Mesenchymal stem cell (in vitro differentiated cells and primary cell): ENCODE data around the gene NME3.

Source experiments
- DNase-seq: peaks from one replicate; pipeline ENCODE4 v3.0.0-alpha.2; 2013
- H2AFZ ChIP-seq: one replicate; pipeline ENCODE4 v1.6.1; 2013; ENCODE audit warnings: low read depth, mild to moderate bottlenecking, control low read depth, inconsistent platforms, low read length, moderate library complexity
- H2AK5ac ChIP-seq: 2 replicates; pipeline ENCODE4 v1.6.1; 2013; ENCODE audit warnings: low read length, moderate library complexity, mild to moderate bottlenecking, inconsistent platforms; ENCODE audit not compliant: severe bottlenecking
- H2BK120ac ChIP-seq: one replicate; pipeline ENCODE4 v1.6.1; 2013; ENCODE audit warnings: low read depth, mild to moderate bottlenecking, inconsistent platforms, low read length, moderate library complexity
- H2BK12ac ChIP-seq, 2 experiments: one replicate each; pipeline ENCODE4 v1.6.1; 2013; ENCODE audit warnings: inconsistent platforms in 2 of 2, low read length in 2 of 2, mild to moderate bottlenecking in 2 of 2, moderate library complexity in 2 of 2, control low read depth in 1 of 2
- H2BK15ac ChIP-seq: one replicate; pipeline ENCODE4 v1.6.1; 2013; ENCODE audit warnings: mild to moderate bottlenecking, low read depth, inconsistent platforms; ENCODE audit not compliant: poor library complexity, severe bottlenecking
- H2BK5ac ChIP-seq: 2 replicates; pipeline ENCODE4 v1.6.1; 2013; ENCODE audit warnings: low read depth, mild to moderate bottlenecking, low read length, control low read depth, inconsistent platforms; ENCODE audit not compliant: poor library complexity, severe bottlenecking
- H3K14ac ChIP-seq, 2 experiments: one replicate each; pipeline ENCODE4 v1.6.1; 2013; ENCODE audit warnings: inconsistent platforms in 2 of 2, low read length in 2 of 2, control low read depth in 1 of 2, mild to moderate bottlenecking in 1 of 2, moderate library complexity in 1 of 2
- H3K18ac ChIP-seq, 2 experiments: one replicate each; pipeline ENCODE4 v1.6.1; 2013; ENCODE audit warnings: inconsistent platforms in 2 of 2, low read length in 2 of 2, control low read depth in 1 of 2, low read depth in 1 of 2, mild to moderate bottlenecking in 1 of 2
- H3K23ac ChIP-seq, 2 experiments: one replicate each; pipeline ENCODE4 v1.6.1; 2013; ENCODE audit warnings: inconsistent platforms in 2 of 2, low read length in 2 of 2, mild to moderate bottlenecking in 2 of 2, moderate library complexity in 2 of 2, control low read depth in 1 of 2
- H3K27ac ChIP-seq: 2 replicates; pipeline ENCODE4 v1.5.1; 2013; ENCODE audit warnings: mild to moderate bottlenecking, moderate library complexity, low read length, control low read depth, inconsistent platforms; ENCODE audit not compliant: poor library complexity, severe bottlenecking
- H3K27me3 ChIP-seq, 2 experiments: 2 replicates each; pipeline versions ENCODE4 v1.6.1 to v1.7.0; 2013; ENCODE audit warnings: low read length in 2 of 2, mild to moderate bottlenecking in 2 of 2, moderate library complexity in 2 of 2, control low read depth in 1 of 2, inconsistent platforms in 1 of 2; ENCODE audit not compliant: control insufficient read depth in 1 of 2, insufficient read depth in 1 of 2
- H3K36me3 ChIP-seq, 2 experiments: 2 replicates each; pipeline versions ENCODE4 v1.6.1 to v1.7.0; 2013; ENCODE audit warnings: low read length in 2 of 2, control low read depth in 1 of 2, inconsistent platforms in 1 of 2, low read depth in 1 of 2, mild to moderate bottlenecking in 1 of 2; ENCODE audit not compliant: insufficient read depth in 2 of 2, control insufficient read depth in 1 of 2
- H3K4ac ChIP-seq, 2 experiments: one replicate each; pipeline ENCODE4 v1.6.1; 2013; ENCODE audit warnings: inconsistent platforms in 2 of 2, low read length in 2 of 2, mild to moderate bottlenecking in 2 of 2, moderate library complexity in 2 of 2, control low read depth in 1 of 2, low read depth in 1 of 2
- H3K4me1 ChIP-seq: 2 replicates; pipeline ENCODE4 v1.6.1; 2013; ENCODE audit warnings: low read depth, low read length, control low read depth; ENCODE audit not compliant: control insufficient read depth, insufficient read depth
- H3K4me2 ChIP-seq: 2 replicates; pipeline ENCODE4 v1.6.1; 2013; ENCODE audit warnings: low read length, mild to moderate bottlenecking, inconsistent platforms; ENCODE audit not compliant: poor library complexity, severe bottlenecking
- H3K4me3 ChIP-seq, 2 experiments: 2 replicates each; pipeline versions ENCODE4 v1.5.1 to v1.7.0; 2013; ENCODE audit warnings: low read length in 2 of 2, mild to moderate bottlenecking in 2 of 2, control low read depth in 1 of 2, low read depth in 1 of 2; ENCODE audit not compliant: insufficient read depth in 1 of 2
- H3K79me1 ChIP-seq: replicated peaks from 2 replicates; pipeline ENCODE4 v1.6.1; 2013; ENCODE audit warnings: mild to moderate bottlenecking, control low read depth, low read length, inconsistent platforms; ENCODE audit not compliant: poor library complexity, severe bottlenecking
- H3K9ac ChIP-seq: 2 replicates; pipeline ENCODE4 v1.7.0; 2013; ENCODE audit warnings: mild to moderate bottlenecking, low read length, moderate library complexity
- H3K9me3 ChIP-seq: 2 replicates; pipeline ENCODE4 v1.7.0; 2013; ENCODE audit warnings: mild to moderate bottlenecking, low read length; ENCODE audit not compliant: control insufficient read depth
- H4K8ac ChIP-seq: one replicate; pipeline ENCODE4 v1.6.1; 2013; ENCODE audit warnings: inconsistent platforms, mild to moderate bottlenecking, low read length, moderate library complexity
- H4K91ac ChIP-seq: one replicate; pipeline ENCODE4 v1.6.1; 2013; ENCODE audit warnings: mild to moderate bottlenecking, low read length, inconsistent platforms
- WGBS: methylation state at CpG from one replicate; pipeline ENCODE4 v1.1.7; 2013; ENCODE audit warnings: mixed read lengths; 5-methylcytosine and 5-hydroxymethylcytosine counted together

The NME3 gene

GRCh38 chr16:1731603-1732002 lies 39.7 kb downstream of the NME3 start:
- peaks cover 74 to 88% of the 10 kb centered on the region in 2 experiments for H3K36me3 ChIP-seq
- no peak overlapping the region for H2BK5ac ChIP-seq
- H3K9me3 ChIP-seq, result no peaks in the 10 kb centered on the region
- H2BK12ac ChIP-seq, result no peak overlapping the region
- H4K8ac ChIP-seq, result no peak overlapping the region
- no peak overlapping the region for H3K27ac ChIP-seq
- DNase-seq, result no peak
- H3K18ac ChIP-seq, result no peak overlapping the region
- H3K4me3 ChIP-seq, result no peak overlapping the region
- no peak overlapping the region for H3K4me2 ChIP-seq
- 79% methylated on average over 7 of the region's 7 CpGs for WGBS
- no peak overlapping the region for H4K91ac ChIP-seq
- peaks cover 1% of the 10 kb centered on the region for H3K4me1 ChIP-seq
- no peak overlapping the region for H3K14ac ChIP-seq
- no peak overlapping the region for H2BK15ac ChIP-seq
- H2AK5ac ChIP-seq, result no peak overlapping the region
- no peak overlapping the region for H3K9ac ChIP-seq
- H2BK120ac ChIP-seq, result no peak overlapping the region
- H3K27me3 ChIP-seq, result no peaks in the 10 kb centered on the region
- H3K23ac ChIP-seq, result no peak overlapping the region
- H3K4ac ChIP-seq, result no peak overlapping the region
- H3K79me1 ChIP-seq, result peaks cover 55% of the 10 kb centered on the region
- H2AFZ ChIP-seq, result no peak overlapping the region

- Histone ChIP-seq H3K27ac (no peak overlapping the region), H2BK5ac (no peak overlapping the region), H2BK12ac (no peak overlapping the region), H3K23ac (no peak overlapping the region), H4K91ac (no peak overlapping the region), H2AFZ (no peak overlapping the region), H3K4me2 (no peak overlapping the region), H2BK120ac (no peak overlapping the region), H4K8ac (no peak overlapping the region), H3K27me3 (no peaks in the 10 kb centered on the region), H3K9ac (no peak overlapping the region), H3K79me1 (peaks cover 58% of the 10 kb centered on the region), H2BK15ac (no peak overlapping the region), H2AK5ac (no peak overlapping the region), H3K14ac (no peak overlapping the region), H3K4me1 (peaks cover 1% of the 10 kb centered on the region), H3K36me3 (peaks cover 79 to 90% of the 10 kb centered on the region in 2 experiments), H3K9me3 (no peaks in the 10 kb centered on the region), H3K4ac (no peak overlapping the region), H3K18ac (no peak overlapping the region), H3K4me3 (no peak overlapping the region)
- WGBS, result over 99% methylated on average over 5 of the region's 7 CpGs
- no peak for DNase-seq
Measured at GRCh38 chr16:1731073-1731472, 40.3 kb downstream of the NME3 start.

DNA sequence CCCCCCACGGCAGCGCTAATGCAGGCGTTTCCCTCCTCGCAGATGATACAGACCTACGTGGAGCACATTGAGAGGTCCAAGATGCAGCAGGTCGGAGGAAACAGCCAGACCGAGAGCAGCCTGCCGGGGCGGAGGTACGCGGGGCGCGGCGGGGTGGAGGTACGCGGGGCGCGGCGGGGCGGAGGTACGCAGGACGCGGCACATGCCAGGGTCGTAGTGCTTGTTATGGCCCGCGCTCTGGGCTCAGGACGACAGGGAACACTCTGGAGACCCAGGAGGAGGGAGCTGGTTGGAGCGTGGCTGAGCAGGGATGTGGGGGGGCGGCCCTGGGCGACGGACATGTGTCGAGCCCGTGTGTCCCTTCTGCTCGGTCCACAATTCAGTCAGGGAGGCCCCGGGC lies 41.9 kb downstream of the NME3 start:
- Histone ChIP-seq H3K4ac (no peak overlapping the region), H3K27ac (no peak overlapping the region), H3K36me3 (peaks cover 74 to 83% of the 10 kb centered on the region in 2 experiments), H3K9me3 (no peaks in the 10 kb centered on the region), H3K9ac (no peak overlapping the region), H2BK120ac (no peak overlapping the region), H3K18ac (no peak overlapping the region), H4K91ac (no peak overlapping the region), H3K4me3 (no peak overlapping the region), H2BK5ac (no peak overlapping the region), H3K14ac (no peak overlapping the region), H2BK12ac (no peak overlapping the region), H3K4me2 (no peak overlapping the region), H2AFZ (no peak overlapping the region), H3K79me1 (peaks cover 58% of the 10 kb centered on the region), H2BK15ac (no peak overlapping the region), H3K23ac (no peak overlapping the region), H3K27me3 (no peaks in the 10 kb centered on the region), H4K8ac (no peak overlapping the region), H3K4me1 (peaks cover 1% of the 10 kb centered on the region), H2AK5ac (no peak overlapping the region)
- DNase-seq, result no peak
- 96% methylated on average over 35 of the region's 35 CpGs for WGBS

GRCh38 chr16:1729026-1729425 lies 42.3 kb downstream of the NME3 start:
- H3K4me3 ChIP-seq, result no peak overlapping the region
- DNase-seq, result no peak
- no peak overlapping the region for H2BK120ac ChIP-seq
- H4K91ac ChIP-seq, result no peak overlapping the region
- no peak overlapping the region for H2BK15ac ChIP-seq
- H2AFZ ChIP-seq, result no peak overlapping the region
- H3K4me2 ChIP-seq, result no peak overlapping the region
- no peak overlapping the region for H3K9ac ChIP-seq
- H4K8ac ChIP-seq, result no peak overlapping the region
- H3K18ac ChIP-seq, result no peak overlapping the region
- H3K9me3 ChIP-seq, result no peaks in the 10 kb centered on the region
- H3K4ac ChIP-seq, result no peak overlapping the region
- H3K14ac ChIP-seq, result no peak overlapping the region
- peaks cover 58% of the 10 kb centered on the region for H3K79me1 ChIP-seq
- H2BK12ac ChIP-seq, result no peak overlapping the region
- peaks cover 3% of the 10 kb centered on the region for H3K4me1 ChIP-seq
- no peak overlapping the region for H2BK5ac ChIP-seq
- H3K23ac ChIP-seq, result no peak overlapping the region
- H2AK5ac ChIP-seq, result no peak overlapping the region
- H3K27me3 ChIP-seq, result no peaks in the 10 kb centered on the region
- WGBS, result 96% methylated on average over 18 of the region's 18 CpGs
- peaks cover 70 to 83% of the 10 kb centered on the region in 2 experiments for H3K36me3 ChIP-seq
- no peak overlapping the region for H3K27ac ChIP-seq
